Heart left ventricle (tissue), 16 donors: ENCODE measurements around the gene OR5M10. TPM values are rescaled to one million over a fixed set of nuclear protein-coding genes. Genes with fewer than 3 reads are reported as not detected.
A peak's percentile ranks its signal among the peaks of the same experiment; 100 is the strongest.
"Not testable (repeated sequence)": the region's sequence is repeated elsewhere in the genome, so short reads cannot be mapped to it uniquely, and the experiment has no call there.

Experiments used
- ATAC-seq, 4 donors: fragments of 200-7000 bp; cut with Tn5 transposase; one replicate each; pipeline ENCODE4 v1.9.1; 2020 to 2022; ENCODE audit warnings: moderate library complexity in 4 of 4, mild to moderate bottlenecking in 3 of 4, moderate number of reproducible peaks in 1 of 4
- DNase-seq, 5 donors: peaks; one replicate each; pipeline ENCODE4 v3.0.0-alpha.2; 2020
- H3K27ac ChIP-seq, 12 donors: fragments of 200-600 bp; sonication (generic) in 4 of 12; one replicate each; pipeline versions ENCODE4 v1.5.0 to v1.8.0; 2016 to 2022; ENCODE audit warnings: mild to moderate bottlenecking in 2 of 12
- H3K27me3 ChIP-seq, 9 donors: fragments of 200-600 bp; sonication (generic) in 2 of 9; one replicate each; pipeline versions ENCODE4 v1.5.1 to v1.8.0; 2016 to 2022; ENCODE audit warnings: mild to moderate bottlenecking in 3 of 9
- H3K36me3 ChIP-seq, 9 donors: fragments of 200-600 bp; sonication (generic) in 2 of 9; one replicate each; pipeline versions ENCODE4 v1.5.0 to v1.8.0; 2018 to 2022; ENCODE audit warnings: mild to moderate bottlenecking in 2 of 9
- H3K4me1 ChIP-seq, 12 donors: fragments of 200-600 bp; sonication (generic) in 4 of 12; one replicate each; pipeline versions ENCODE4 v1.5.0 to v1.8.0; 2016 to 2022; ENCODE audit warnings: mild to moderate bottlenecking in 3 of 12
- H3K4me3 ChIP-seq, 12 donors: fragments of 200-600 bp; sonication (generic) in 4 of 12; one replicate each; pipeline versions ENCODE4 v1.5.0 to v1.8.0; 2017 to 2022; ENCODE audit warnings: mild to moderate bottlenecking in 9 of 12, moderate library complexity in 4 of 12
- H3K9me3 ChIP-seq, 12 donors: fragments of 200-600 bp; sonication (generic) in 4 of 12; one replicate each; pipeline versions ENCODE4 v1.5.0 to v1.8.0; 2016 to 2022; ENCODE audit warnings: mild to moderate bottlenecking in 1 of 12
- POLR2A ChIP-seq, 2 donors: fragments of 450-650 bp; IDR thresholded peaks; one replicate each; pipeline ENCODE4 v1.6.1; 2017; ENCODE audit warnings: antibody characterized with exemption in 2 of 2, mild to moderate bottlenecking in 2 of 2, moderate library complexity in 2 of 2
- WGBS, 4 donors: extraction: QIAGEN DNeasy Blood & Tissue Kit in 2 of 4; methylation state at CpG; one replicate each; pipeline versions ENCODE4 v1.1.5 to v1.1.7; 2013 to 2018; 5-methylcytosine and 5-hydroxymethylcytosine counted together
- intact Hi-C, 10 donors: fragments of 100-400 bp; cut with DNase I; formaldehyde crosslinking; loops; one replicate each; pipeline versions ENCODE4 v1.11.1 to v1.14.2; 2022
- long read RNA-seq, 3 donors: library from polyadenylated mRNA; unstranded; transcript quantifications; one replicate each; pipeline ENCODE4 v2.0.0, GENCODE V29; 2020 to 2021
- polyA plus RNA-seq, 2 donors: library from polyadenylated mRNA; stranded (reverse); fragments of 200-250 nt; gene quantifications; one replicate each; pipeline ENCODE4 v1.2.3, GENCODE V29; 2013
- total RNA-seq, 9 donors: library from RNA; depleted of rRNA in 2 of 9; stranded (reverse); fragments of >200 nt in 2 of 9; fragmentation: NEBNext Ultra II Directional in 3 of 9; extraction: Animal tissue kit (Norgen Biotek cat#: 25700) in 3 of 9; gene quantifications; one replicate each; pipeline versions ENCODE4 v1.1.0 to v1.2.4, GENCODE V29; 2016 to 2023
- TF ChIP-seq, protein P1 (sequence below), 12 donors: fragments of 200-600 bp; sonication (generic) in 4 of 12; IDR thresholded peaks; one replicate each; pipeline versions ENCODE4 v1.5.0 to v1.8.0; 2018 to 2022; ENCODE audit warnings: antibody characterized with exemption in 12 of 12, mild to moderate bottlenecking in 5 of 12
- donor health status: ischemic (EF 13 %, LVEDD 7.1; RV severe dilation, severe dysfunction).
- donor health status: healthy with polysubstance abuse.
- donor health status: DM: no; HTN: yes; CAD: no.
- donor health status: DM: no; HTN: no; CAD: no.
- donor health status: ischemic (EF 25% LVEDD 6.9; RV normal size, moderate dysfunction).
- donor health status: ischemic (EF 25% LVEDD 5.7; RV mildly dilated, moderate dysfunction).
- donor health status: healthy.
- donor health status: DM: yes; HTN: yes; CAD: no.
- donor health status: ischemic (EF 35%, LVEDD 5.7; RV mildly dilated, moderate dysfunction).
- donor health status: nonischemic (EF 11% LVEDD 7.7; RV severe dilation, severe dysfunction).
- donor health status: DM: yes; HTN: yes; CAD: no.
- donor health status: PGD.
- donor health status: ischemic (EF 29% LVEDD 5.4; RV normal size, mild dysfunction).
- donor health status: nonischemic (EF 23%, LVEDD 6.1; RV moderate dilation, normal function).

Gene OR5M10
- total RNA-seq: not detected
- not detected for polyA plus RNA-seq
- long read RNA-seq, donor 1: 0 reads
- long read RNA-seq, donor 2: 0 reads
- long read RNA-seq, donor 3: 0 reads

DNA sequence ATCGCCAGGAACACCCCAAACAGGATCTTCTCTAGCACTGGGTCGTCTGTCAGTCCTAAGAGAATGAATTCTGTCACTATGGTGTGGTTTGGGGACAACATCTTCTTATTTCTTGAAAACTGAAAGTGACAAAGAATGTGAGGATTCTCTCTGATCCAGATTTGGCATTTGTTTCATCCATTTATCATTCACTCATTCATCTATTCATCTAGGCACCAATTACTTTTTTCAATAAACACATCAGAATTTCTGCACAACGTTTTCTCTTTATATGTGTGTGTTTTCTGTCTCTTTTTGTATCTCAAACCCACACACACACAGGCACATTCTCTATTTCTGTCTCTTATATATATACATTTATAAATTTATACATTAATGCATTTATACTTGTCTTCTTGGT lies at the start of gene OR5M10:
Gene OR5M10, minus strand, starts transcription at position 101 of the 400 bp plus-strand sequence. Its CDS starts 0 bp downstream, at position 101.
- no peaks in the 10 kb centered on the region for H3K36me3 ChIP-seq
- H3K27ac ChIP-seq: no peak within 1 kb of the TSS
- no peaks in the 10 kb centered on the region for H3K9me3 ChIP-seq
- TF ChIP-seq POLR2A (IDR thresholded peaks at IDR 0.05): no peak
- TF ChIP-seq, protein P1, sequence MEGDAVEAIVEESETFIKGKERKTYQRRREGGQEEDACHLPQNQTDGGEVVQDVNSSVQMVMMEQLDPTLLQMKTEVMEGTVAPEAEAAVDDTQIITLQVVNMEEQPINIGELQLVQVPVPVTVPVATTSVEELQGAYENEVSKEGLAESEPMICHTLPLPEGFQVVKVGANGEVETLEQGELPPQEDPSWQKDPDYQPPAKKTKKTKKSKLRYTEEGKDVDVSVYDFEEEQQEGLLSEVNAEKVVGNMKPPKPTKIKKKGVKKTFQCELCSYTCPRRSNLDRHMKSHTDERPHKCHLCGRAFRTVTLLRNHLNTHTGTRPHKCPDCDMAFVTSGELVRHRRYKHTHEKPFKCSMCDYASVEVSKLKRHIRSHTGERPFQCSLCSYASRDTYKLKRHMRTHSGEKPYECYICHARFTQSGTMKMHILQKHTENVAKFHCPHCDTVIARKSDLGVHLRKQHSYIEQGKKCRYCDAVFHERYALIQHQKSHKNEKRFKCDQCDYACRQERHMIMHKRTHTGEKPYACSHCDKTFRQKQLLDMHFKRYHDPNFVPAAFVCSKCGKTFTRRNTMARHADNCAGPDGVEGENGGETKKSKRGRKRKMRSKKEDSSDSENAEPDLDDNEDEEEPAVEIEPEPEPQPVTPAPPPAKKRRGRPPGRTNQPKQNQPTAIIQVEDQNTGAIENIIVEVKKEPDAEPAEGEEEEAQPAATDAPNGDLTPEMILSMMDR (IDR thresholded peaks at IDR 0.05): no peak
- intact Hi-C loops: no loop called here
- DNase-seq (no peak), ATAC-seq (no peak)
- H3K4me1 ChIP-seq: no peaks in the 10 kb centered on the region
- no peak within 1 kb of the TSS for H3K4me3 ChIP-seq
- H3K27me3 ChIP-seq: no peaks in the 10 kb centered on the region
- 35 to 43% (median 40%) methylated on average over 3 of the region's 3 CpGs for WGBS, 4 donors

DNA sequence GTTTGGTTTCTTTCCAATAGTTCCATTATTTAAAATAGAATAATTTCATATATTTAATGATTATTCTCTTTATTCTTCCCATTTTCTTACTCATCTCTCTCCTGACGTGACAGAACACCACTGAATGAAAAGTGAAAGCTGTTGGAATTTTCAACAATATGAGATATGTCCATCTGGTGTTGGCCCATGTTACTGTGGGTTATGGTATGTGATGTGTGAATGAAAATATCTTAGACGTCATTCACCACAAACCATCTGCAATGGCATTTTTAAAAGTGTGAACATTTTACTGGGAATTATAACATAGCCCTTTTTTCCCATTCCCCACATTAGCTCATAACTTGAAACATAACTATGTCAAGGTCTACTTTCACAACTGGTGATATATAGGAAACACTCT lies 48.4 kb upstream of the OR5M10 start:
- intact Hi-C loops: loop anchor here in 4 of 10 donors (5.0 to 10.0 kb wide), 3 partner anchors 149 to 159 kb away; no protein-coding TSS in a partner anchor

DNA sequence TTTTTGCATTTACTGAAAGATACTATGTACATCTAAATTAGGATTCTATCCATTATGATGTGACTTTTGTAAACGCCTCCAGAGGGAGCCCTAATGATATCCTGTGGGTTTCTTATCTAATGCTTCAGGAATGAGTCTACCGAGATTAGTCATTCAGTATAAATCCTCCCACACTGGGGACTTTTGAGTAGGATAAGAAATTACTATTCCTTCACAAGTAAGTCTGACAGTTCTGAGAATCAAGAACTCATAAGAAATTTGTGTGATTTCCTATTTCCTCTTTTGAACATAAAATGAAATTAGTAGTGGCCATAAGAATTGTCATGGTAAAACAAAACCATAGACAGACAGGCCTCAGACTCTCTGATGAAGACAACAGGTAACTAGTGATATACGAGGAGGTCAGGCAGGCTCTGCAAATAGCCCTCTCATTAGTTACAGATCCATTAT lies 47.2 kb upstream of the OR5M10 start:
- no peak for DNase-seq

More for the DNA sequence above, 48.4 kb upstream of the OR5M10 start:
- DNase-seq (no peak), ATAC-seq (no peak)
- Histone ChIP-seq H3K4me3 (no peak overlapping the region), H3K27ac (no peak overlapping the region), H3K4me1 (no peaks in the 10 kb centered on the region), H3K36me3 (no peaks in the 10 kb centered on the region), H3K27me3 (no peaks in the 10 kb centered on the region), H3K9me3 (no peaks in the 10 kb centered on the region)
- TF ChIP-seq POLR2A (IDR thresholded peaks at IDR 0.05): no peak
- TF ChIP-seq, protein P1 (IDR thresholded peaks at IDR 0.05): no peak
- 42 to 62% (median 46%) methylated on average over 2 of the region's 2 CpGs for WGBS, 4 donors

DNA sequence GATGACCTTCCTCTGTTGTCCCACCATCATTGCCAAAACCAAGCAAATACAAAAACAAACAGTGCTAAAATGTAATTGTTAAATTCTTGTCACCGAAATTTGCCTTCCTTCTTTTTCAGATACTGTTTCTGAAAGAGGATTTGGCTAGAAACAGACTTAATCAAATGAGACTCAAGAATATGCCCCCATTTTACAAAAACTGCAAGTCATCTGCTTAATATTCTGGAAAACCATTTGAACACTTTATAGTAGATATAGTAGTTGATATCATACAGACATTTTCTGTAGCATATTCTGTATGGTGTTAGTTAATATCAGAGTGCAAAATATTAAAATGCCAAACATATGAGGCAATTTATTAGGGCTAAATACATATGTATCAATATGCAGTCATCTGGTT lies 33.7 kb upstream of the OR5M10 start:
- H3K9me3 ChIP-seq: no peaks in the 10 kb centered on the region
- WGBS, 4 donors: 71 to 91% (median 79%) methylated on average over 1 of the region's 1 CpG
- no peaks in the 10 kb centered on the region for H3K36me3 ChIP-seq
- H3K27ac ChIP-seq: no peak overlapping the region
- ATAC-seq (no peak), DNase-seq (no peak)
- H3K27me3 ChIP-seq: no peaks in the 10 kb centered on the region
- TF ChIP-seq POLR2A (IDR thresholded peaks at IDR 0.05): no peak
- TF ChIP-seq, protein P1 (IDR thresholded peaks at IDR 0.05): no peak
- intact Hi-C loops: no loop called here
- H3K4me3 ChIP-seq: no peak overlapping the region
- H3K4me1 ChIP-seq: no peaks in the 10 kb centered on the region

More for the DNA sequence above, 47.2 kb upstream of the OR5M10 start:
- H3K36me3 ChIP-seq: no peaks in the 10 kb centered on the region
- ATAC-seq: peak in 2 of 4 donors; percentile 48 to 81
- H3K27me3 ChIP-seq: no peaks in the 10 kb centered on the region
- TF ChIP-seq, protein P1 (IDR thresholded peaks at IDR 0.05): peak in 11 of 12 donors; percentile 7 to 54 (median 35)
- no peak for TF ChIP-seq POLR2A (IDR thresholded peaks at IDR 0.05)
- no peak overlapping the region for H3K27ac ChIP-seq
- H3K9me3 ChIP-seq: no peaks in the 10 kb centered on the region
- no peaks in the 10 kb centered on the region for H3K4me1 ChIP-seq
- intact Hi-C loops: loop anchor here in 5 of 10 donors (5.0 to 10.0 kb wide), 4 partner anchors 150 to 160 kb away; no protein-coding TSS in a partner anchor
- no peak overlapping the region for H3K4me3 ChIP-seq
- 2 to 8% (median 6%) methylated on average over 3 of the region's 3 CpGs for WGBS, 4 donors

DNA sequence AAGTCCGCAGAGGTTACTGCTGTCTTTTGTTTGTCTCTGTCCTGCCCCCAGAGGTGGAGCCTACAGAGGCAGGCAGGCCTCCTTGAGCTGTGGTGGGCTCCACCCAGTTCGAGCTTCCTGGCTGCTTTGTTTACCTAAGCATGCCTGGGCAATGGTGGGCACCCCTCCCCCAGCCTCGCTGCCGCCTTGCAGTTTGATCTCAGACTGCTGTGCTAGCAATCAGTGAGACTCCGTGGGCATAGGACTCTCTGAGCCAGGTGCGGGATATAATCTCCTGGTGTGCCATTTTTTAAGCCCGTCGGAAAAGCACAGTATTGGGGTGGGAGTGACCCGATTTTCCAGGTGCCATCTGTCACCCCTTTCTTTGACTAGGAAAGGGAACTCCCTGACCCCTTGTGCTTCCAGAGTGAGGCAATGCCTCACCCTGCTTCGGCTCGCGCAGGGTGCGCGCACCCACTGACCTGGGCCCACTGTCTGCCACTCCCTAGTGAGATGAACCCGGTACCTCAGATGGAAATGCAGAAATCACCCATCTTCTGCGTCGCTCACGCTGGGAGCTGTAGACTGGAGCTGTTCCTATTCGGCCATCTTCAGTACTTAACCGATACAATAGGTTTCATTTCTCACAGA lies 14.7 kb upstream of the OR5M10 start:
- H3K27me3 ChIP-seq, H3K9me3 ChIP-seq, H3K36me3 ChIP-seq, H3K27ac ChIP-seq, H3K4me3 ChIP-seq, intact Hi-C loops, DNase-seq, H3K4me1 ChIP-seq, ATAC-seq: not testable (repeated sequence)
- 87 to 90% (median 90%) methylated on average over 20 of the region's 20 CpGs for WGBS, 4 donors
